ENCODE data around the gene UNC93B1. TPM values are rescaled to one million over a fixed set of nuclear protein-coding genes. Genes with fewer than 3 reads are reported as not detected.

UNC93B1 gene
- total and polyA plus RNA-seq, 2 of the 13 experiments (the other 11 are each of a cell fraction or from before 2014, with no cell fraction given) = 8.8 to 18.9 TPM

GRCh38 chr11:68030318-68031143 lies 26.6 kb upstream of the UNC93B1 start, which contains the start of gene NDUFS8 (continued):
- TF ChIP-seq ELK4 (CRISPR knock-in tag; IDR thresholded peaks at IDR 0.05; ENCODE audit: borderline replicate concordance) (no peak), PPARG (CRISPR knock-in tag; conservative IDR thresholded peaks at IDR 0.05) (no peak; the same call in 1 of the 2 replicates), JDP2 (CRISPR knock-in tag; IDR thresholded peaks at IDR 0.05; ENCODE audit: borderline replicate concordance) (no peak), SAFB2 (CRISPR knock-in tag; IDR thresholded peaks at IDR 0.05; ENCODE audit: borderline replicate concordance, low read depth) (no peak), ZNF788 (CRISPR knock-in tag; IDR thresholded peaks at IDR 0.05; ENCODE audit: borderline replicate concordance) (0 out of 2 replicates have a peak, but pooled peaks have one; percentile 16), BCL6 (CRISPR knock-in tag; IDR thresholded peaks at IDR 0.05) (0 out of 2 replicates have a peak, but pooled peaks have one; percentile 23), ELF1 (CRISPR knock-in tag; IDR thresholded peaks at IDR 0.05) (peak; percentile 31; the same call in 1 of the 2 replicates)
- TF ChIP-seq, protein P1, sequence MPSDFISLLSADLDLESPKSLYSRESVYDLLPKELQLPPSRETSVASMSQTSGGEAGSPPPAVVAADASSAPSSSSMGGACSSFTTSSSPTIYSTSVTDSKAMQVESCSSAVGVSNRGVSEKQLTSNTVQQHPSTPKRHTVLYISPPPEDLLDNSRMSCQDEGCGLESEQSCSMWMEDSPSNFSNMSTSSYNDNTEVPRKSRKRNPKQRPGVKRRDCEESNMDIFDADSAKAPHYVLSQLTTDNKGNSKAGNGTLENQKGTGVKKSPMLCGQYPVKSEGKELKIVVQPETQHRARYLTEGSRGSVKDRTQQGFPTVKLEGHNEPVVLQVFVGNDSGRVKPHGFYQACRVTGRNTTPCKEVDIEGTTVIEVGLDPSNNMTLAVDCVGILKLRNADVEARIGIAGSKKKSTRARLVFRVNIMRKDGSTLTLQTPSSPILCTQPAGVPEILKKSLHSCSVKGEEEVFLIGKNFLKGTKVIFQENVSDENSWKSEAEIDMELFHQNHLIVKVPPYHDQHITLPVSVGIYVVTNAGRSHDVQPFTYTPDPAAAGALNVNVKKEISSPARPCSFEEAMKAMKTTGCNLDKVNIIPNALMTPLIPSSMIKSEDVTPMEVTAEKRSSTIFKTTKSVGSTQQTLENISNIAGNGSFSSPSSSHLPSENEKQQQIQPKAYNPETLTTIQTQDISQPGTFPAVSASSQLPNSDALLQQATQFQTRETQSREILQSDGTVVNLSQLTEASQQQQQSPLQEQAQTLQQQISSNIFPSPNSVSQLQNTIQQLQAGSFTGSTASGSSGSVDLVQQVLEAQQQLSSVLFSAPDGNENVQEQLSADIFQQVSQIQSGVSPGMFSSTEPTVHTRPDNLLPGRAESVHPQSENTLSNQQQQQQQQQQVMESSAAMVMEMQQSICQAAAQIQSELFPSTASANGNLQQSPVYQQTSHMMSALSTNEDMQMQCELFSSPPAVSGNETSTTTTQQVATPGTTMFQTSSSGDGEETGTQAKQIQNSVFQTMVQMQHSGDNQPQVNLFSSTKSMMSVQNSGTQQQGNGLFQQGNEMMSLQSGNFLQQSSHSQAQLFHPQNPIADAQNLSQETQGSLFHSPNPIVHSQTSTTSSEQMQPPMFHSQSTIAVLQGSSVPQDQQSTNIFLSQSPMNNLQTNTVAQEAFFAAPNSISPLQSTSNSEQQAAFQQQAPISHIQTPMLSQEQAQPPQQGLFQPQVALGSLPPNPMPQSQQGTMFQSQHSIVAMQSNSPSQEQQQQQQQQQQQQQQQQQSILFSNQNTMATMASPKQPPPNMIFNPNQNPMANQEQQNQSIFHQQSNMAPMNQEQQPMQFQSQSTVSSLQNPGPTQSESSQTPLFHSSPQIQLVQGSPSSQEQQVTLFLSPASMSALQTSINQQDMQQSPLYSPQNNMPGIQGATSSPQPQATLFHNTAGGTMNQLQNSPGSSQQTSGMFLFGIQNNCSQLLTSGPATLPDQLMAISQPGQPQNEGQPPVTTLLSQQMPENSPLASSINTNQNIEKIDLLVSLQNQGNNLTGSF (CRISPR knock-in tag; IDR thresholded peaks at IDR 0.05) = peak; percentile 81; the same call in 1 of the 2 replicates
- TF ChIP-seq, protein P2, sequence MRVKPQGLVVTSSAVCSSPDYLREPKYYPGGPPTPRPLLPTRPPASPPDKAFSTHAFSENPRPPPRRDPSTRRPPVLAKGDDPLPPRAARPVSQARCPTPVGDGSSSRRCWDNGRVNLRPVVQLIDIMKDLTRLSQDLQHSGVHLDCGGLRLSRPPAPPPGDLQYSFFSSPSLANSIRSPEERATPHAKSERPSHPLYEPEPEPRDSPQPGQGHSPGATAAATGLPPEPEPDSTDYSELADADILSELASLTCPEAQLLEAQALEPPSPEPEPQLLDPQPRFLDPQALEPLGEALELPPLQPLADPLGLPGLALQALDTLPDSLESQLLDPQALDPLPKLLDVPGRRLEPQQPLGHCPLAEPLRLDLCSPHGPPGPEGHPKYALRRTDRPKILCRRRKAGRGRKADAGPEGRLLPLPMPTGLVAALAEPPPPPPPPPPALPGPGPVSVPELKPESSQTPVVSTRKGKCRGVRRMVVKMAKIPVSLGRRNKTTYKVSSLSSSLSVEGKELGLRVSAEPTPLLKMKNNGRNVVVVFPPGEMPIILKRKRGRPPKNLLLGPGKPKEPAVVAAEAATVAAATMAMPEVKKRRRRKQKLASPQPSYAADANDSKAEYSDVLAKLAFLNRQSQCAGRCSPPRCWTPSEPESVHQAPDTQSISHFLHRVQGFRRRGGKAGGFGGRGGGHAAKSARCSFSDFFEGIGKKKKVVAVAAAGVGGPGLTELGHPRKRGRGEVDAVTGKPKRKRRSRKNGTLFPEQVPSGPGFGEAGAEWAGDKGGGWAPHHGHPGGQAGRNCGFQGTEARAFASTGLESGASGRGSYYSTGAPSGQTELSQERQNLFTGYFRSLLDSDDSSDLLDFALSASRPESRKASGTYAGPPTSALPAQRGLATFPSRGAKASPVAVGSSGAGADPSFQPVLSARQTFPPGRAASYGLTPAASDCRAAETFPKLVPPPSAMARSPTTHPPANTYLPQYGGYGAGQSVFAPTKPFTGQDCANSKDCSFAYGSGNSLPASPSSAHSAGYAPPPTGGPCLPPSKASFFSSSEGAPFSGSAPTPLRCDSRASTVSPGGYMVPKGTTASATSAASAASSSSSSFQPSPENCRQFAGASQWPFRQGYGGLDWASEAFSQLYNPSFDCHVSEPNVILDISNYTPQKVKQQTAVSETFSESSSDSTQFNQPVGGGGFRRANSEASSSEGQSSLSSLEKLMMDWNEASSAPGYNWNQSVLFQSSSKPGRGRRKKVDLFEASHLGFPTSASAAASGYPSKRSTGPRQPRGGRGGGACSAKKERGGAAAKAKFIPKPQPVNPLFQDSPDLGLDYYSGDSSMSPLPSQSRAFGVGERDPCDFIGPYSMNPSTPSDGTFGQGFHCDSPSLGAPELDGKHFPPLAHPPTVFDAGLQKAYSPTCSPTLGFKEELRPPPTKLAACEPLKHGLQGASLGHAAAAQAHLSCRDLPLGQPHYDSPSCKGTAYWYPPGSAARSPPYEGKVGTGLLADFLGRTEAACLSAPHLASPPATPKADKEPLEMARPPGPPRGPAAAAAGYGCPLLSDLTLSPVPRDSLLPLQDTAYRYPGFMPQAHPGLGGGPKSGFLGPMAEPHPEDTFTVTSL (CRISPR knock-in tag; IDR thresholded peaks at IDR 0.05; ENCODE audit: borderline replicate concordance) = 0 out of 2 replicates have a peak, but pooled peaks have one; percentile 24
- TF ChIP-seq, protein P3, sequence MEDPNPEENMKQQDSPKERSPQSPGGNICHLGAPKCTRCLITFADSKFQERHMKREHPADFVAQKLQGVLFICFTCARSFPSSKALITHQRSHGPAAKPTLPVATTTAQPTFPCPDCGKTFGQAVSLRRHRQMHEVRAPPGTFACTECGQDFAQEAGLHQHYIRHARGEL (CRISPR knock-in tag; IDR thresholded peaks at IDR 0.05) = peak; percentile 78
- TF ChIP-seq, protein P4, sequence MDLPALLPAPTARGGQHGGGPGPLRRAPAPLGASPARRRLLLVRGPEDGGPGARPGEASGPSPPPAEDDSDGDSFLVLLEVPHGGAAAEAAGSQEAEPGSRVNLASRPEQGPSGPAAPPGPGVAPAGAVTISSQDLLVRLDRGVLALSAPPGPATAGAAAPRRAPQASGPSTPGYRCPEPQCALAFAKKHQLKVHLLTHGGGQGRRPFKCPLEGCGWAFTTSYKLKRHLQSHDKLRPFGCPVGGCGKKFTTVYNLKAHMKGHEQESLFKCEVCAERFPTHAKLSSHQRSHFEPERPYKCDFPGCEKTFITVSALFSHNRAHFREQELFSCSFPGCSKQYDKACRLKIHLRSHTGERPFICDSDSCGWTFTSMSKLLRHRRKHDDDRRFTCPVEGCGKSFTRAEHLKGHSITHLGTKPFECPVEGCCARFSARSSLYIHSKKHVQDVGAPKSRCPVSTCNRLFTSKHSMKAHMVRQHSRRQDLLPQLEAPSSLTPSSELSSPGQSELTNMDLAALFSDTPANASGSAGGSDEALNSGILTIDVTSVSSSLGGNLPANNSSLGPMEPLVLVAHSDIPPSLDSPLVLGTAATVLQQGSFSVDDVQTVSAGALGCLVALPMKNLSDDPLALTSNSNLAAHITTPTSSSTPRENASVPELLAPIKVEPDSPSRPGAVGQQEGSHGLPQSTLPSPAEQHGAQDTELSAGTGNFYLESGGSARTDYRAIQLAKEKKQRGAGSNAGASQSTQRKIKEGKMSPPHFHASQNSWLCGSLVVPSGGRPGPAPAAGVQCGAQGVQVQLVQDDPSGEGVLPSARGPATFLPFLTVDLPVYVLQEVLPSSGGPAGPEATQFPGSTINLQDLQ (CRISPR knock-in tag; IDR thresholded peaks at IDR 0.05) = no peak
